GM12878 (cell line): ENCODE data around the gene THAP11.

Experiments
- EZH2 ChIP-seq: IDR thresholded peaks from 2 replicates; pipeline ENCODE4 v1.6.1; 2012; ENCODE audit warnings: low read depth, mild to moderate bottlenecking, control low read depth, inconsistent platforms, low read length, borderline replicate concordance; ENCODE audit not compliant: control insufficient read depth
- FOXM1 ChIP-seq: IDR thresholded peaks from 2 replicates; pipeline ENCODE4 v1.6.1; 2012; ENCODE audit warnings: low read depth, mild to moderate bottlenecking, inconsistent platforms, low read length, moderate library complexity
- NBN ChIP-seq: fragments of 450-650 bp; IDR thresholded peaks from 2 replicates; pipeline ENCODE4 v1.6.1; 2016
- SREBF1 ChIP-seq: IDR thresholded peaks from 2 replicates; pipeline ENCODE4 v1.6.1; 2012; ENCODE audit warnings: mild to moderate bottlenecking, low read length
- YY1 ChIP-seq: IDR thresholded peaks from 2 replicates; pipeline ENCODE4 v1.6.1; 2011; ENCODE audit warnings: low read depth, mild to moderate bottlenecking, low read length
- ZNF207 ChIP-seq: fragments of 450-650 bp; IDR thresholded peaks from 2 replicates; pipeline ENCODE4 v1.6.1; 2014; ENCODE audit warnings: antibody characterized with exemption, mild to moderate bottlenecking, borderline replicate concordance
- TF ChIP-seq, protein P1 (sequence below), 3 experiments: IDR thresholded peaks in 2 of 3; conservative IDR thresholded peaks in 1 of 3; 2 replicates each; pipeline ENCODE4 v1.5.1; 2011; ENCODE audit warnings: low read depth in 3 of 3, low read length in 3 of 3, mild to moderate bottlenecking in 3 of 3, control low read depth in 2 of 3, moderate library complexity in 2 of 3, inconsistent platforms in 1 of 3, mixed read lengths in 1 of 3; ENCODE audit not compliant: control insufficient read depth in 2 of 3, insufficient read depth in 1 of 3; ENCODE audit errors: extremely low read depth in 1 of 3
- TF ChIP-seq, protein P2 (sequence below): fragments of 450-650 bp; formaldehyde crosslinking; IDR thresholded peaks from 2 replicates; pipeline ENCODE4 v1.4.0; 2020; ENCODE audit warnings: mild to moderate bottlenecking, moderate library complexity
- TF ChIP-seq, protein P3 (sequence below): IDR thresholded peaks from 2 replicates; pipeline ENCODE4 v1.6.1; 2012; ENCODE audit warnings: low read depth, low read length, improper control_type of control experiment

DNA sequence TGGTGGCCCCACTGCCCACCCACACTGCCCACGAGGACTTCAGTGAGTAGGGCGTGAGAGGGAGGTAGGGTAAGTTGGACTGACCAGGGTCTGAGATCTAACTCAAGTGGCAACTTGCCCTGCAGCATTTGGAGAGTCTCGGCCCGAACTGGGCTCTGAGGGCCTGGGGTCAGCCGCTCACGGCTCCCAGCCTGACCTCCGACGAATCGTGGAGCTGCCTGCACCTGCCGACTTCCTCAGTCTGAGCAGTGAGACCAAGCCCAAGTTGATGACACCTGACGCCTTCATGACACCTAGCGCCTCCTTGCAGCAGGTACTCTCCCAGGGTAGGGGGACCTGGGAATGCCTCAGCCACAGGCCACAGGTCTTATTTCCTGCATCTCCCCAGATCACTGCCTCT is 37.3 kb downstream of the THAP11 start:
- TF ChIP-seq SREBF1 (no peak), YY1 (no peak), ZNF207 (no peak), FOXM1 (no peak), EZH2 (no peak), NBN (no peak)
- TF ChIP-seq, protein P1, sequence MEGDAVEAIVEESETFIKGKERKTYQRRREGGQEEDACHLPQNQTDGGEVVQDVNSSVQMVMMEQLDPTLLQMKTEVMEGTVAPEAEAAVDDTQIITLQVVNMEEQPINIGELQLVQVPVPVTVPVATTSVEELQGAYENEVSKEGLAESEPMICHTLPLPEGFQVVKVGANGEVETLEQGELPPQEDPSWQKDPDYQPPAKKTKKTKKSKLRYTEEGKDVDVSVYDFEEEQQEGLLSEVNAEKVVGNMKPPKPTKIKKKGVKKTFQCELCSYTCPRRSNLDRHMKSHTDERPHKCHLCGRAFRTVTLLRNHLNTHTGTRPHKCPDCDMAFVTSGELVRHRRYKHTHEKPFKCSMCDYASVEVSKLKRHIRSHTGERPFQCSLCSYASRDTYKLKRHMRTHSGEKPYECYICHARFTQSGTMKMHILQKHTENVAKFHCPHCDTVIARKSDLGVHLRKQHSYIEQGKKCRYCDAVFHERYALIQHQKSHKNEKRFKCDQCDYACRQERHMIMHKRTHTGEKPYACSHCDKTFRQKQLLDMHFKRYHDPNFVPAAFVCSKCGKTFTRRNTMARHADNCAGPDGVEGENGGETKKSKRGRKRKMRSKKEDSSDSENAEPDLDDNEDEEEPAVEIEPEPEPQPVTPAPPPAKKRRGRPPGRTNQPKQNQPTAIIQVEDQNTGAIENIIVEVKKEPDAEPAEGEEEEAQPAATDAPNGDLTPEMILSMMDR (IDR thresholded peaks at IDR 0.05 in 2 of 3, conservative IDR thresholded peaks at IDR 0.05 in 1 of 3; ENCODE audit: control insufficient read depth in 2 of 3, extremely low read depth in 1 of 3, insufficient read depth in 1 of 3, low read depth in 3 of 3, low read length in 3 of 3) = no peak
- TF ChIP-seq, protein P2, sequence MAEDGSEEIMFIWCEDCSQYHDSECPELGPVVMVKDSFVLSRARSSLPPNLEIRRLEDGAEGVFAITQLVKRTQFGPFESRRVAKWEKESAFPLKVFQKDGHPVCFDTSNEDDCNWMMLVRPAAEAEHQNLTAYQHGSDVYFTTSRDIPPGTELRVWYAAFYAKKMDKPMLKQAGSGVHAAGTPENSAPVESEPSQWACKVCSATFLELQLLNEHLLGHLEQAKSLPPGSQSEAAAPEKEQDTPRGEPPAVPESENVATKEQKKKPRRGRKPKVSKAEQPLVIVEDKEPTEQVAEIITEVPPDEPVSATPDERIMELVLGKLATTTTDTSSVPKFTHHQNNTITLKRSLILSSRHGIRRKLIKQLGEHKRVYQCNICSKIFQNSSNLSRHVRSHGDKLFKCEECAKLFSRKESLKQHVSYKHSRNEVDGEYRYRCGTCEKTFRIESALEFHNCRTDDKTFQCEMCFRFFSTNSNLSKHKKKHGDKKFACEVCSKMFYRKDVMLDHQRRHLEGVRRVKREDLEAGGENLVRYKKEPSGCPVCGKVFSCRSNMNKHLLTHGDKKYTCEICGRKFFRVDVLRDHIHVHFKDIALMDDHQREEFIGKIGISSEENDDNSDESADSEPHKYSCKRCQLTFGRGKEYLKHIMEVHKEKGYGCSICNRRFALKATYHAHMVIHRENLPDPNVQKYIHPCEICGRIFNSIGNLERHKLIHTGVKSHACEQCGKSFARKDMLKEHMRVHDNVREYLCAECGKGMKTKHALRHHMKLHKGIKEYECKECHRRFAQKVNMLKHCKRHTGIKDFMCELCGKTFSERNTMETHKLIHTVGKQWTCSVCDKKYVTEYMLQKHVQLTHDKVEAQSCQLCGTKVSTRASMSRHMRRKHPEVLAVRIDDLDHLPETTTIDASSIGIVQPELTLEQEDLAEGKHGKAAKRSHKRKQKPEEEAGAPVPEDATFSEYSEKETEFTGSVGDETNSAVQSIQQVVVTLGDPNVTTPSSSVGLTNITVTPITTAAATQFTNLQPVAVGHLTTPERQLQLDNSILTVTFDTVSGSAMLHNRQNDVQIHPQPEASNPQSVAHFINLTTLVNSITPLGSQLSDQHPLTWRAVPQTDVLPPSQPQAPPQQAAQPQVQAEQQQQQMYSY (CRISPR knock-in tag) = no peak
- TF ChIP-seq, protein P3, sequence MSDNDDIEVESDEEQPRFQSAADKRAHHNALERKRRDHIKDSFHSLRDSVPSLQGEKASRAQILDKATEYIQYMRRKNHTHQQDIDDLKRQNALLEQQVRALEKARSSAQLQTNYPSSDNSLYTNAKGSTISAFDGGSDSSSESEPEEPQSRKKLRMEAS = no peak
